ENCODE measurements around the gene ELK3.
A peak's percentile ranks its signal among the peaks of the same experiment; 100 is the strongest.

ELK3 gene

DNA sequence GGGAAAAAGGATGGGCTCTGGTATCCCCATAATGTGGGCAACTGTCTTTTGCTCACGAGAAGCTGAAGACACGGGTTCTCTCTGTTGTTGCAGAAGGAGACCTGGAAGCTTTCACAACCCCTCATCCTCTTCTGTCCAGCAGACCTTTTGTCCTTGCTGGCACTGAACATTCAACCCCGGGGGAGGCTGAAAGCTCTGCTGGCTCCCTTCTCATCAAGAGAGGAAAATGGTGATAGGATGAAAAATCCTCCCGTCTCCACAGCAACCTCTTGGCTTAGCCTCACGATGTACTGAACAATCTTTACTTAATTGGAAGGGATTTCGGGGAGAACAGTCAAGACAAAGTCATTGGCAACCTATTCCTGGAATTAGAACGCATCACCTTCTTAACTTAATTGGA is 39.0 kb downstream of the ELK3 start:
- DNase-seq (ENCODE audit: extremely low read depth in 1 of 2, low read depth in 1 of 2), result no peak

DNA sequence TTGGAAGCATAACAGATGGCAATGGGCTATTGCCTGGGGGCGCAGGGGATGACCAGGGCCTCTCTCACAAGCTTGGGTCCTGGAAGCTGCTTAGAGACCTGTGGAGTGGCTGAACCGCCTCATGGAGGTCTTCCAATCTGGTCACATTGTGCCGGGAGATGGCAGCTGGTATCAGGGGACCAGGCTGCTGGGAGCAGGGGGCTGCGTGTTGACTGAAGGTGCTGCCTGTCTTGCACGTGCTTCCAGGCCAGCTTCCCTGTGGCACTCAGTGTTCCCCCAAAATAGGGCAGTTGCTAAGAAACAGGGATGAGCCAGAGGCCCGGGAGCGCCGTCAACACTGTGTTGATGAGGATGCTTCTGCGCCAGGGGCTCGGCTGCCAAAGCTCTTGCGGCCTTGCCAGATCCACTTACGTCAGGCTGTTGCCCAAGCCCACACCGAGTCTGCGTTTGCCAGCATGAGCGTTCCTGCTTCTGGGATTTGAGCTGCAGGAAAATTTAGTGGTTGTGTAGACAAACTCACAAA is 39.8 kb downstream of the ELK3 start:
- no peak for DNase-seq (ENCODE audit: extremely low read depth in 1 of 2, low read depth in 1 of 2)

DNA sequence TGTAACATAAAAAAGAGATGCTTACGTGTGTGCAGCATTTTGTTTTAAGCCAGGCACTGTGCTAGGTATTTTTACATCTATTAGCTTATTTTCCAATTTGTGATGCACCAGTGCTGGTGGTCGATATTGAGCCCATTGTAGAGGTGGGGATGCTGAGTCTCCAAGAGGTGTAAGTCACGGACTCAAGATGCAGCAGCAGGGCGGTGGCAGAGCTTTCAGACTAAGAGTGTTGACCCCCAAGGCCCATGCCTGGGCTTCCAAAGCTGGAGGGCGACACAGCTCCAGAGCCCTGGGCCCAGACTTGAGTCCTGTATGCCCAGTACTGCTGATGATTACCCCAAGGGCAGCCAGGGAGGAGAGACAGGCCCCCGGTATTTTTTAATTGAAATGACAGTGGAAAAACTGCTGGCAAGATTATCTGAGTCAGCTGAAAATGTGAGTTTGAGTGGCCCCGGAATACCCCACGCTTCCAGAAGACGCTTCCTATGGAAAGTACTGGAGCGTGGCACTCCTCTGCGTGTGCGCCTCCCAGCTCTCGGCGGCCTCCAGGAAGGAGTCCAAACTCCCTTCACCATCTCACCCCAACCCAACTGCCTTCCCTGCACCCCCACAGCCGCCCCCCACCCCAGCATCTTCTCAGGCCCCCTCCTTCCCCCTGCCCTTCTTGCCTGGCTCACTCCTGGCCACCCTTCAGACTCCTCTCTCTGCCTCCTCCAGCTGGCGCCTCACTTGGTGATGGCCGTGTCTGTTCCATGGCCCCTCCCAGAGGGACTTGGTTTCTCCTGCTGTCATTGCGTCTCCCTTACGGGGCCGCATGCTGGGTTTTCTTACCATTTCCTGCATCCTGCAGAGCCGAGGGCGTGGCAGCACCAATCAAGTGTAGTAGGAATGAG is 40.7 kb downstream of the ELK3 start:
- no peak for DNase-seq (ENCODE audit: extremely low read depth in 1 of 2, low read depth in 1 of 2)

DNA sequence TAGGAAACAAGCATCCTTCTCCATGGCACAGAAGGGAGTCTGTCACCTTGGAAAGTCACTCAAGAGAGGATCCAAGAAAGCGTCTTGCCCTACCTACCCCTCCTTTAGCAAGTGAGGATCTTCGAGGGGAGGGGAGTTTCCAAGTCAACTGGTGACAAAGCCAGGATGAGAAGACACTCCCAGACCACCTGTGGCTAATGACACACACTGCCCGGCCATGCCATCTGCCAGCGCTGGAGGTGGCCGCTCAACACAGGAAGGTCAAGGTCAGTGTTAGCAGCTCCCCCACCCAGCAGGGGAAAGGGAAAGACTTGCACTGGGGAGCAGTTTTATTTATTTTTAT is 41.3 kb downstream of the ELK3 start:
- no peak for DNase-seq (ENCODE audit: extremely low read depth in 1 of 2, low read depth in 1 of 2)

DNA sequence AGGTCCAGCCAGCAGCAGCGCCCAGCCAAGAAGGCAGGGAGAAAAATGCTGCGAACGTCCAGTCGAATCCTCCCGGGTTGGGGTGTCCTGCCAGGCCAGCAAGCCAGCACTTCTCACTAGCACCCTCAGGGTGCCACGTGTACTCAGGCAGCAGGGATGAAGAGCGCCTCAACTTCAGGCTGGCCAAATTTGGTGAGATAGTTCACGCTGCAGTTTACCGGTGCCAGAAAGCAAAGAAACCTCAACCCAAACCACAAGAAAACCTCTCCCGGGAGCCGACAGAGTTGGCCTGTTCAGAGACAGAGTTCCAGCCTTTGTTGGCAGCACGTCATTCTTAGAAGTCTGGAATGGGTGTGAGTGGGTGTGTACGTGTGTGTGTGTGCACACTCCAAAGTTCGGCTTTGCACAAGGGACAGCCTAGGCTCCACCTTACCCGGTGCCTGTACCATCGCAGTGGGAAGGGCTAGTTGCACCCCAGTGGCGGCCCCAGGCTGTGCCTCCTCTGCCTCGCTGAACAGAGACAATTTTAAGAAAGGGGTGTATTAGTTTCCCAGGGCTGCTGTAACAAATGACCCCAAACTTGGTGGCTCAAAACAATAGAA is 42.1 kb downstream of the ELK3 start:
- no peak for DNase-seq (ENCODE audit: extremely low read depth in 1 of 2, low read depth in 1 of 2)

DNA sequence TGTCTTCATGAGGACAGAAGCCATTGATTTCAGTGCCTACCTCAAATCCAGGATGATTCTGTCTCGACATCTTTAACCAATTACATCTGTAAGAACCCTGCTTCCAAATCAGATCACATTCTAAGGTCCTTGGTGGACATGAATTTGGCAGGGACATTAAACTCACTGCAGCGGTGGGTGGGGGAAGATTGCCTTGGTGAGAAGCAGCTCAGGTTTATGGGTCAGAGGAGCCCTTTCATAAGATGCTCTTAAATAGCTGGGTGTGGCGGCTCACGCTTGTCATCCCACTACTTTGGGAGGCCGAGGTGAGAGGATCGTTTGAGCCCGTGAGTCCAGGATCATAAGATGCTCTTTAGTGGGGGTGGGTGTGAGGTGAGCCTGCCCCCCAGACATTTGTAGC is 42.9 kb downstream of the ELK3 start:
- DNase-seq (ENCODE audit: extremely low read depth in 1 of 2, low read depth in 1 of 2), result no peak

DNA sequence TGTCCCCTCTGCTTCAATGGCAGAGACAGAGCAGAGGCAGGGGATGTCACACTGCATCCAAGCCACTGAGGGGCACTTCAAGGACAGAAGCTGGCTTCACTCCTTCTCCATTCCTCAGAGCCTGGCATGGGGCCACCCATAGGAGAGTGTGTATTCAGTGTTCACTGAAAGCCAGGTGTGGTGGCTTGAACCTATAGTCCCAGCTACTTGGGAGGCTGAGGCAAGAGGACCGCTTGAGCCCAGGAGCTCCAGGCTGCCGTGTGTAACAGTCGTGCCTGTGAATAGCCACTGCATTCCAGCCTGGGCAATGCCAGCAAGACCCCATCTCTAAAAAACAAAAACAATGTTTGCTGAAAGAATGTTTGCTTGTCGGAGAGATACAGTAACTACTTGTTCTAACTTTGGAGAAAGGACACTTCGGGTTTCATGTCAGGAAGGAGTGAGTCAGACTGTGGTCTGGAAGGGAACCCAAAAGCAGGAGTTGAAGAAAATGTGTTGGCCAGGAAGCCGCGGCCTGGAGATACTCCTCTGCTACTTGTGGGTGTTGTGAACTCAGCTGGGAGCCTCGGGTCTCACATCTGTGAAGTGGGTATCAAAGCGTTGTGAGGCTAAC is 43.4 kb downstream of the ELK3 start:
- peak; percentile 45 to 56 for DNase-seq (ENCODE audit: extremely low read depth in 1 of 2, low read depth in 1 of 2)

DNA sequence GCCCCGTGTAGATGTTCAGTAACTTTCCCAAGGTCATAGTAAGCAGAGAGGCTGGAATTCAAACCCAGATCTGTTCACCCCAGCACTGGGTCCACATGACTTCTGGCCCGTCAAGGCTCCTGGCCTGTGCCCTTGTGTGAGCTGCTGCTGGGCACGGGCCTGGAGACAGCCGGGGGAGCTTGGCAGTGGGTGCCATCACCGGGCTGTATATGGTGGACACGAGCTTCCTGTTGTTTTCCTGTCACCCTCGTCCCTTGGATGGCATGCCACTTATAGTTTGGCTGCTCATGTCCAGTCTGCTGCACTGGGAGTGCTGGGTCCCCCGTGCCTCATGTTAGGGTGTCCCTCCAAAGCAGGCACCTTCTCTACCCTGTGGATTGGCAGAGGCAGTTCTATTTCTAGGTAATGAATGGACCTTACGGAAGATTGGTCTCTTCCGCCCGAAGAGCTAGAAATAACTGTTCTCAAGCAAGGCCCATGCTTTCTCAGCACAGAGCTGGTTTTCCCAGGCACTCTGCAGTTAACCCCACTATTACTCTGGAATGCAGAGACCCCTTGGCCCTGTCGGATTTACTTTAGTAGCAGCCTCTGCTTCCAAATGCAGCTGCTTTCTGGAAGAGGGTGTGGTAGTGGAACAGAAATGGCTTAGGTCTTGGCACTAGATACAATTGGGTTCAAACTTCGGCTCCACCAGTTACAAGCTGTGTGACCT is 44.3 kb downstream of the ELK3 start:
- no peak for DNase-seq (ENCODE audit: extremely low read depth in 1 of 2, low read depth in 1 of 2)

DNA sequence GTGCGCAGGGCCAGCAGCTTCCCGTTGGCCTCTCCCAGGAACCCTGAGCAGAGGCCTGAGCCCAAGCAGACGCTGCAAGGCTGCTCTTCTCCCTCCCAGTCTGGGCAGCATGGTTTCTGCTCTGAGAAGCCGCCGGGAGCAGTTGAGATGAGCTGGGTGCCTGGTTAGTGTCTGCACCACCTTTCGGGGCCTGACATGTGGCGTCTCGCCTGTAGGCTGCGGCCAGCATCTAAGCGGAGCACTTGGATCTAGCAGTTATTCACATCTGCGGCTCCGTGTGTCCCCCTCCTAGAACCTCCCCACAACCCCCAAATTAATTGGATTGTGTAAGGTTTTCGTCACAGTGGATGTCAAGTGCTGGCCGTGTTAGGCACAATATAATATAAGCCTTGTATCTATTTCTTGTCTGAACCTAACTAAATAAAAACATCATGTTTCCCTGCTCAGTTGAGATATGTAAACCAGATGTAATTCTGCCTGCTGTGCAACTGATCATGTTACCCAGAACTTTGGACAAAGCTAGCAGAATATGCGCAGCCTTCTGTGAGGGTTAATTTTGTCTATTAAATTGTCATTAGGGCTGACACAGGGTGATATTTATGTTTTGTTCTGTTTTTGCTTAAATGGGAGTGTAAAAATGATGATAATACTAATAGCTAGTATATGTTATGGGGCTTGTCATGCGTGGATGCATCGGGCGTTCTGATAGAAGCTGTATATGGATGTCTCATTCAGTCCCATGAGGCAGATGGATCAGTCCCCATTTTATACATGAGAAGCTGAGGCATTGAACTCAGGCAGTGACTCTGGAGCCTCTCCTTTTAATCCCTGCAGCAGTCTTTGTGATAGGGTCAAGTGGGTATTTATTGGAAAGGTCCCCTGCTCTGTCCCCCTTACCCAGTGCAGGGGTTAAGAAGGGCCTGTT is 45.8 kb downstream of the ELK3 start:
- DNase-seq (ENCODE audit: extremely low read depth in 1 of 2, low read depth in 1 of 2), result no peak

DNA sequence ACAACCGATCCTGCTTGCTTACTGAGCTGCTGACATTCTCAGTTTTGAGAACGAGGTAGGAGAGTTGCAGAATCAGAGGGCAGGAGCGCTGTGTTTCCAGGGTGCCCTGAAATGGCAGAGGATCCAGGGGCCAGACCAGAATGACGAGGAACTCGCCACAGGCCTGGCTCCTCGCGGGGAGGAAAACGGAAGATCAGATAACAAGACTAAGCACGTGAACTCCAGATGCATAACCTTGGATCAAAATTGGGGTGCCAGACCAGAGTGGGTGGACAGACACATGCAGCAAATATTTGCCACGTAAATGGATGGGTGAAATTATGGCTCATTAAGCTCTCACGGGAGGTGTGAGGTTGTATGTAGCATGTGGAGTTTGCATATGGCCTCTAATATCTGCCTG is 46.5 kb downstream of the ELK3 start:
- DNase-seq (ENCODE audit: extremely low read depth in 1 of 2, low read depth in 1 of 2), result no peak

DNA sequence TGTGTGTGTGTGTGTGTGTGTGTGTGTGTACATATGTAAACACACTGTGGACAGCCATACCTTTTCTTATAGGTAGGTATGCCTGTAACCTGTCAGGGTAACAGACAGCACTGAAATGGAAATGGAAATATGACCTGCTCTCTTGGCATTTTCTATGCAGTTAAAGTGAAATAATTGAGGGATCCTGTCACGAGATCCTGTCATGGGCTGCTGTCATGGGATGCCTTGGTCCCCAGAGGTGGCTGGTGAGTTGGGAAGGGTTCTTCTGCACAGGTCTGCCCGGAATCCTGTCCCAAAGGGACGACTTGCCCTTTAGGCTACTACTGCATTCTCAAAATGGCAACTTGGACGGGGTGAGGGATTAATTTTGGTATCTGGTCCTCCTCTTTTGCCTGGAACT is 47.3 kb downstream of the ELK3 start:
- no peak for DNase-seq (ENCODE audit: extremely low read depth in 1 of 2, low read depth in 1 of 2)

DNA sequence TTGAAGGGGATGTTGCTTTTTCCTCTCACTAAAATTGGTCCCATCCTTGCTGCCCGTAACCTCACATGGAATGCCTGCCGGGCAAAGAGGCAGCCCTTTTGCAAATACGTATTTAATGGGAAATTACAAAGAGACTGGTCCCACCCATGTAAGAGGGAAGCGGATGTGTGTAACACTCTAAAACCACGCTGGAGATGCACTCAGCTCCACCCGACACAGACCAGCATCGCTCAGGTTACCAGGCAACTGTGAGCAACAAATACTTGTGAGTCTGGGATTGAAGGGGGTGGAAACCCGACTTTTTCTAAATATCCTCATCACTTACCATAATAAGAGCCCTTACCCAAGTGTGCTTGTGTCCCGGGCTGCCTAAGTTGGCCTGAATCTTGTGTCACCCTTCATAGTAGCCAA is 47.7 kb downstream of the ELK3 start:
- DNase-seq (ENCODE audit: extremely low read depth in 1 of 2, low read depth in 1 of 2), result peak; percentile 33 to 44

DNA sequence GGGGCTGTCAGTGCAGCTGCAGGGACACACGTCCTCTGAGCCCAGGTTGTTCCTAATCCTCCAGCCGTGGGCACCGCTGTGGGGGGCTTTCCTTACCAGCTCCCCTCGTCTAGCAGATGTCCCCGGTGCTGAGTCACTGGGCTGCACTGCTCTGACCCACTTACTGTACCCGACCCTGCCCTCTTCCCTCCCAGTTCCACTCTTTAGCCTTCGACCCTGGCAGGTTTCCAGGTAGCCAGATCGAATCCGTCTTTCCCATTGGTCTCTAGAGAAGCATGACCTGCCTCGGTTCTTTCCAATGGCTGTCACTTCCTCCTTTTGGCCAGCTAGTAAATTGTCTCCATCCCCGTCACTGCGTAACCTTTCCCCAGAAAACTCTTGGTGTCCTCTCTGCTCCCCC is 48.4 kb downstream of the ELK3 start:
- no peak for DNase-seq (ENCODE audit: extremely low read depth in 1 of 2, low read depth in 1 of 2)

DNA sequence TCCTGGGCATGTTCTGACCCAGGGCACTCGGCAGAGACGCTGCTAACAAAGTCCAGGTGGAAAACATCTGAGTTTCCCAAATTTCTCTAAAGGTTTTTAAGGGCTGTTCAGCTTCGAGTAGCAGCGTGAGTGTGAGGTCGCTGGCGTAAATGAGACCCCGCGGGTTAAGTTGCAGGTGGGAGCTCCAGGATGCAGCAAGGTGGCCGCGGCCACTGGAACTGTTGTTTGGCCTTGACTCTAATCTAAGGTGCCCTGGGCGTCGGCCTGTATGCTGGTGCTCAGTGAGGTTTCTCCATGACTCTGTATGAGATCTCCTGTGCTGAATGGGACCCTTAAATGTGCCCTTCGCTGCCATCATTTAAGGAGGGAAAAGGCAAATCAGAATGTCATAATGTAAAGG is 50.7 kb downstream of the ELK3 start:
- DNase-seq (ENCODE audit: extremely low read depth in 1 of 2, low read depth in 1 of 2), result no peak

DNA sequence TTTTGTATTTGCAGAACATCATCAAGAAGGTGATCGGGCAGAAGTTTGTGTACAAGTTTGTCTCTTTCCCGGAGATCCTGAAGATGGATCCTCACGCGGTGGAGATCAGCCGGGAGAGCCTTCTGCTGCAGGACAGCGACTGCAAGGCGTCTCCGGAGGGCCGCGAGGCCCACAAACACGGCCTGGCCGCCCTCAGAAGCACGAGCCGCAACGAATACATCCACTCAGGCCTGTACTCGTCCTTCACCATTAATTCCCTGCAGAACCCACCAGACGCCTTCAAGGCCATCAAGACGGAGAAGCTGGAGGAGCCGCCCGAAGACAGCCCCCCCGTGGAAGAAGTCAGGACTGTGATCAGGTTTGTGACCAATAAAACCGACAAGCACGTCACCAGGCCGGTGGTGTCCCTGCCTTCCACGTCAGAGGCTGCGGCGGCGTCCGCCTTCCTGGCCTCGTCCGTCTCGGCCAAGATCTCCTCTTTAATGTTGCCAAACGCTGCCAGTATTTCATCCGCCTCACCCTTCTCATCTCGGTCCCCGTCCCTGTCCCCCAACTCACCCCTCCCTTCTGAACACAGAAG is 52.8 kb downstream of the ELK3 start:
- no peak for DNase-seq (ENCODE audit: extremely low read depth in 1 of 2, low read depth in 1 of 2)

DNA sequence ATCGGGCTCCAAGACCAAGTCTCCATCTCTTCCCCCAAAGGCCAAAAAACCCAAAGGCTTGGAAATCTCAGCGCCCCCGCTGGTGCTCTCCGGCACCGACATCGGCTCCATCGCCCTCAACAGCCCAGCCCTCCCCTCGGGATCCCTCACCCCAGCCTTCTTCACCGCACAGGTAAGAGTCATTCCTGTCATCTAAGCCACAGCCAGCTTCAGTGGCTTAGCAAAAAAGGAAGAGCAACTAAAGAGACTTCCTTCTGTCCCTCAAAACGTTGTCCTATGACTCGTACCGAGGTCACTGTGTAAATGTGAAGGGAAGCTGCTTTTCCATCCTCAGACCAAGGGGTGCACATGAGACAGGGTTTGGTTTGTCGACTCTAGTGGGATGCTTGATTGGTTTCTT is 53.4 kb downstream of the ELK3 start:
- DNase-seq (ENCODE audit: extremely low read depth in 1 of 2, low read depth in 1 of 2), result no peak

DNA sequence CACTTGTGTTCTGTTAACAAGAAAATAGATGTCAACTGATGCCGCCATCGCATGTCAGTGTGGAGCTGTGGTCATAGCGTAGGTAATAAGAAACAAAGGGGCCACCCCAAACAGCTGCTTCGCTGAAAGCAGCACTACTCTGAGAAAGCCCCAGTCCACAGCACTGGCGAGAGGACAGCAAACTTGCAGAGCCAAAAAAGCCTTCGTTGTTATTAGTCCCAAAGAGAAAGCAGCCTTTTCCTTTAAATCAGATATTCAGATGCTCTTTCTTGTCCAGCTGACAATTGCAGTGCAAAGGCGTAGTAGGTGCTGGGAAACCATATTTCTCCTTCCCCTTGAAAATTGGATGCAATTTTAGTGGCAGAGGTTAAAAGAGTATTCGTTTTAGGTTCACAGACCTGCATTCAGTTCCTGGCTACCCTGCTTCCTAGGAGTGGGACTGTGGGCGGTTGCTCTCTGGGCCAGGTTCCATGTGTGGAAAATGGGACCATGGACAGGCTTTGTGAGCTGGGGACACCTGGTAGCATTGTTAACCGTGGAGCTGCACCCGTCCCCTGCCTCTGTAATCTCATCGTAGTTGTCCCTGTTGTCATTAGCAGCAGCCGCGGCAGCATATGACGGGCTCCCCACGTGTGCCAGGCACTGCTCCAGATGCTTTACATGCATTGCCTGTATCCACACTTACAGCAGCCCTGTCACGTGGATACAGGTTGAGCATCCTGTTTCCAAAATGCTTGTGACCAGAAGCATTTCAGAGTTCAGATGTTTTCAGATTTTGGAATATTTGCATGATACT is 54.2 kb downstream of the ELK3 start:
- no peak for DNase-seq (ENCODE audit: extremely low read depth in 1 of 2, low read depth in 1 of 2)

DNA sequence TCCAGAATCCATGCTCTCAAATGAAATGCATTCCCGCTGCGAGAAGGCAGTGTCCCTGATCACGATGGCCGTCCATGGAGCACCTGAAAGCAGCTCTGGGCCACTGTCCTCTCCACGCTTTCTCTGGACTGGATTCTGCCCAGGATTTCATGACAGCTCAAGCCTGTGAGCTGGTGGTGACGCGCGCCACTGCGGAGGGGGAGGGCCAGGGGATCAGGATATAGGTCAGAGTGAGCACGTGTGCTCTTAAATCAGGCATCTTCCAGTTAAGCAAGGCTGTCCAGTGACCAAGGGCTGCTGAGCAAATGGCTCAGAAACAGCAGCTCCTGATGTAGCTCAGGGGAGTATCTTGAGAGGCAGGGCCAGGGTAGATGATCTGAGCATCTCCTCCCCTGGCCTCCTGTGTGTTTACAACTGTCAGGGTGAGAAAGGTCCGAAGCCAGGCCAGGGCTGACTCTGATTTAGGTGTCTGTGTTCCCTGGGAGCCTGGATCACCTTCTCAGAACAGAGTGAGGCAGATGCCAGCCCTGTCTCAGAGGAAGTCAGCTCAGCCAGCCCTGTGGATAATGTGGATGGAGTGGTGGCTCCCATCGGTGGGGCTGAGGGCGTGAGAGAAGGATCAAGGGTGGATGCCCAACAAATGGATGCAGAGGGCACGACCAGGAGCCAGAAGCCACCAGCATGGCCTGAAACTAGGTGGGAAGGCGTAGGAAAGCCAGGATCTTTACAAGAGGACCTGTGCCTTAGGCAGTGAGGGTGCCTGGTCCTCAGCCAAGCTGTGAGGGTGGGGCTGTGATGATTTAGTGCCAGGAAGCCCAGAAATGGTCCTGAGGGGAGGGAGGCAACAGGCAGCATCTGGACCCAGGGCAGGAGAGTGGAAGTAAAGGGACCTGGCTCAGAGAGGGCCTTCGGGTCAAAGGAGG is 55.3 kb downstream of the ELK3 start:
- DNase-seq (ENCODE audit: extremely low read depth in 1 of 2, low read depth in 1 of 2), result no peak

Measured in stimulated activated CD8-positive, alpha-beta memory T cell treated with anti-CD3 and anti-CD28 coated beads, Interleukin-7, amount 100 ng/mL, for 48 hours (primary cell).